ENCODE data around the gene PVALEF.
"Not testable (repeated sequence)": the region's sequence is repeated elsewhere in the genome, so short reads cannot be mapped to it uniquely, and the experiment has no call there.

Gene PVALEF

GRCh38 chr17:81143200-81143527 lies 22.1 kb upstream of the PVALEF start:
- H3K27me3 ChIP-seq (ENCODE audit: insufficient read depth, poor library complexity, severe bottlenecking) = no peaks in the 10 kb centered on the region
- no peak overlapping the region for H3K27ac ChIP-seq (replicated peaks)
- DNase-seq (ENCODE audit: low read depth in 1 of 2, low spot score in 1 of 2) = no peak
- TF ChIP-seq SPI1 (IDR thresholded peaks at IDR 0.05; ENCODE audit: borderline replicate concordance, low read depth) = no peak
- TF ChIP-seq POLR2AphosphoS5 (IDR thresholded peaks at IDR 0.05; ENCODE audit: low read depth) = no peak
- TF ChIP-seq REST (IDR thresholded peaks at IDR 0.05; ENCODE audit: insufficient replicate concordance, low read depth) = no peak
- H3K4me3 ChIP-seq (replicated peaks; ENCODE audit: insufficient read depth, low read length) = no peak overlapping the region

- H3K27ac ChIP-seq (replicated peaks) = no peak overlapping the region
- TF ChIP-seq POLR2AphosphoS5 (IDR thresholded peaks at IDR 0.05; ENCODE audit: low read depth) (no peak), SPI1 (IDR thresholded peaks at IDR 0.05; ENCODE audit: borderline replicate concordance, low read depth) (no peak), REST (IDR thresholded peaks at IDR 0.05; ENCODE audit: insufficient replicate concordance, low read depth) (no peak), GABPA (IDR thresholded peaks at IDR 0.05; ENCODE audit: low read depth) (no peak), CTCF (IDR thresholded peaks at IDR 0.05; ENCODE audit: insufficient read depth, low read length) (no peak)
- H3K4me3 ChIP-seq (replicated peaks; ENCODE audit: insufficient read depth, low read length) = no peak overlapping the region
- no peak for DNase-seq (ENCODE audit: low read depth in 1 of 2, low spot score in 1 of 2)
- no peaks in the 10 kb centered on the region for H3K27me3 ChIP-seq (ENCODE audit: insufficient read depth, poor library complexity, severe bottlenecking)
Observed at GRCh38 chr17:81143717-81144422, 21.4 kb upstream of the PVALEF start.

GRCh38 chr17:81144423-81144781 lies 20.9 kb upstream of the PVALEF start:
- TF ChIP-seq POLR2AphosphoS5 (IDR thresholded peaks at IDR 0.05; ENCODE audit: low read depth) (no peak), GABPA (IDR thresholded peaks at IDR 0.05; ENCODE audit: low read depth) (no peak), CTCF (IDR thresholded peaks at IDR 0.05; ENCODE audit: insufficient read depth, low read length) (no peak), REST (IDR thresholded peaks at IDR 0.05; ENCODE audit: insufficient replicate concordance, low read depth) (no peak), SPI1 (IDR thresholded peaks at IDR 0.05; ENCODE audit: borderline replicate concordance, low read depth) (no peak)
- Histone ChIP-seq H3K27me3 (ENCODE audit: insufficient read depth, poor library complexity, severe bottlenecking) (no peaks in the 10 kb centered on the region), H3K4me3 (replicated peaks; ENCODE audit: insufficient read depth, low read length) (no peak overlapping the region), H3K27ac (replicated peaks) (no peak overlapping the region)
- no peak for DNase-seq (ENCODE audit: low read depth in 1 of 2, low spot score in 1 of 2)

GRCh38 chr17:81146208-81146607 lies 19.1 kb upstream of the PVALEF start:
- not testable (repeated sequence) for H3K4me3 ChIP-seq (replicated peaks; ENCODE audit: insufficient read depth, low read length); H3K27ac ChIP-seq (replicated peaks); H3K27me3 ChIP-seq (ENCODE audit: insufficient read depth, poor library complexity, severe bottlenecking)
- DNase-seq (ENCODE audit: low read depth in 1 of 2, low spot score in 1 of 2) = peak in 1 of 2 experiments; percentile 53
